MCF 10A (cell line): ENCODE results near the gene ARMH3. TPM values are rescaled to one million over a fixed set of nuclear protein-coding genes. Genes with fewer than 3 reads are reported as not detected.

ENCODE experiments used
- BruUV-seq: library from RNA; stranded (reverse); fragments of 400-500 nt; replicated peaks from 2 replicates; lab custom pipeline; 2021; lab: Mats Ljungman, UMichigan
- CTCF ChIA-PET: fragments of 300-600 bp; sonication (Branson Sonifier 250); formaldehyde crosslinking; extraction: SDS; loops from one replicate; lab custom pipeline; 2021; ENCODE audit warnings: antibody characterized with exemption, inconsistent platforms; lab: Yijun Ruan, JAX
- POLR2A ChIA-PET: fragments of 300-600, 350-650 bp; sonication (Branson Sonifier 250); formaldehyde crosslinking; extraction: SDS; loops from one replicate; lab custom pipeline; 2020; ENCODE audit warnings: antibody characterized with exemption, inconsistent platforms; lab: Yijun Ruan, JAX
- DNase-seq: peaks from one replicate; pipeline ENCODE4 v3.0.0-alpha.2; 2018; ENCODE audit not compliant: unreplicated experiment
- H3K27ac Mint-ChIP-seq: one replicate; pipeline ENCODE4 v1.8.0; 2022; ENCODE audit warnings: mild to moderate bottlenecking, low read depth, mixed read lengths; ENCODE audit not compliant: unreplicated experiment
- H3K27me3 Mint-ChIP-seq: one replicate; pipeline ENCODE4 v1.8.0; 2022; ENCODE audit warnings: mixed read lengths; ENCODE audit not compliant: insufficient read depth, unreplicated experiment
- H3K36me3 Mint-ChIP-seq: one replicate; pipeline ENCODE4 v1.8.0; 2022; ENCODE audit warnings: mild to moderate bottlenecking, moderate library complexity, mixed read lengths; ENCODE audit not compliant: insufficient read depth, unreplicated experiment
- H3K4me1 Mint-ChIP-seq: one replicate; pipeline ENCODE4 v1.8.0; 2022; ENCODE audit warnings: mixed read lengths; ENCODE audit not compliant: insufficient read depth, unreplicated experiment
- H3K4me3 Mint-ChIP-seq: one replicate; pipeline ENCODE4 v1.8.0; 2022; ENCODE audit warnings: mild to moderate bottlenecking, moderate library complexity, mixed read lengths; ENCODE audit not compliant: unreplicated experiment
- H3K9me3 Mint-ChIP-seq: one replicate; pipeline ENCODE4 v1.8.0; 2022; ENCODE audit warnings: mixed read lengths; ENCODE audit not compliant: unreplicated experiment
- CTCF ChIP-seq: fragments of 200-600 bp; IDR thresholded peaks from one replicate; pipeline ENCODE4 v1.8.0; 2022; ENCODE audit warnings: antibody characterized with exemption, mild to moderate bottlenecking; ENCODE audit not compliant: unreplicated experiment
- intact Hi-C: fragments of 100-400 bp; cut with micrococcal nuclease; formaldehyde crosslinking; loops from 2 replicates; pipeline ENCODE4 v1.14.1; 2022
- total RNA-seq: library from RNA; stranded (reverse); gene quantifications from 2 replicates; pipeline ENCODE4 v1.2.3, GENCODE V29; 2022

ARMH3 gene
- total RNA-seq, 1 experiment from 2014 or later: 17.6 TPM

GRCh38 chr10:101881036-101881774 is 174.8 kb downstream of the ARMH3 start:
- ChIA-PET POLR2A (interaction anchor here (1.2 kb wide), 1 partner anchor 10 kb away, joined by 3 read pairs; no protein-coding TSS in a partner anchor), CTCF (interaction anchor here (0.7 to 1.9 kb wide), 3 partner anchors 22 to 192 kb away, joined by 3 to 7 read pairs (median 7); no protein-coding TSS in a partner anchor)
- no peak for DNase-seq
- H3K9me3 Mint-ChIP-seq: no peaks in the 10 kb centered on the region
- H3K27me3 Mint-ChIP-seq: no peaks in the 10 kb centered on the region
- no peak for TF ChIP-seq CTCF
- H3K4me3 Mint-ChIP-seq: no peak overlapping the region
- H3K27ac Mint-ChIP-seq: no peak overlapping the region
- intact Hi-C loops: no loop called here
- peaks cover 26% of the 10 kb centered on the region for H3K36me3 Mint-ChIP-seq
- no TSS peak for BruUV-seq
- peaks cover 6% of the 10 kb centered on the region for H3K4me1 Mint-ChIP-seq

GRCh38 chr10:101880232-101880573 is 175.8 kb downstream of the ARMH3 start:
- H3K36me3 Mint-ChIP-seq: peaks cover 21% of the 10 kb centered on the region
- peaks cover 6% of the 10 kb centered on the region for H3K4me1 Mint-ChIP-seq
- H3K27ac Mint-ChIP-seq: no peak overlapping the region
- no peaks in the 10 kb centered on the region for H3K9me3 Mint-ChIP-seq
- no peak for TF ChIP-seq CTCF
- no peak overlapping the region for H3K4me3 Mint-ChIP-seq
- intact Hi-C loops: no loop called here
- POLR2A ChIA-PET: interaction anchor here (0.7 to 1.2 kb wide), 2 partner anchors 9 kb away, joined by 3 read pairs; no protein-coding TSS in a partner anchor
- no peaks in the 10 kb centered on the region for H3K27me3 Mint-ChIP-seq
- BruUV-seq: no TSS peak
- DNase-seq: no peak
- CTCF ChIA-PET: interaction anchor here (1.0 to 2.8 kb wide), 4 partner anchors 9 to 193 kb away, joined by 4 to 25 read pairs (median 7); no protein-coding TSS in a partner anchor

GRCh38 chr10:101879456-101880231 is 176.3 kb downstream of the ARMH3 start:
- Mint-ChIP-seq H3K4me1 (peaks cover 6% of the 10 kb centered on the region), H3K36me3 (peaks cover 19% of the 10 kb centered on the region), H3K9me3 (no peaks in the 10 kb centered on the region), H3K27ac (no peak overlapping the region), H3K4me3 (no peak overlapping the region), H3K27me3 (no peaks in the 10 kb centered on the region)
- no TSS peak for BruUV-seq
- TF ChIP-seq CTCF: no peak
- intact Hi-C loops: no loop called here
- ChIA-PET CTCF (interaction anchor here (0.7 to 2.8 kb wide), 10 partner anchors 9 to 262 kb away, joined by 3 to 25 read pairs (median 4); no protein-coding TSS in a partner anchor), POLR2A (interaction anchor here (0.7 to 1.2 kb wide), 3 partner anchors 8 to 186 kb away, joined by 3 read pairs; partner anchors contain the start of gene HPS6)
- DNase-seq: peak; percentile 53

- Mint-ChIP-seq H3K4me3 (no peak overlapping the region), H3K36me3 (peaks cover 14% of the 10 kb centered on the region), H3K4me1 (peaks cover 6% of the 10 kb centered on the region), H3K27me3 (no peaks in the 10 kb centered on the region), H3K27ac (no peak overlapping the region), H3K9me3 (no peaks in the 10 kb centered on the region)
- DNase-seq: no peak
- intact Hi-C loops: no loop called here
- POLR2A ChIA-PET: no interaction called here
- TF ChIP-seq CTCF: no peak
- CTCF ChIA-PET: interaction anchor here (0.7 to 2.8 kb wide), 9 partner anchors 10 to 1718 kb away, joined by 3 to 25 read pairs (median 3); no protein-coding TSS in a partner anchor
- no TSS peak for BruUV-seq
Measured at GRCh38 chr10:101878869-101879268, 177.1 kb downstream of the ARMH3 start.
